Stomach (tissue), 4 donors: ENCODE measurements around the gene PPP1R16B.

Experiments
- CTCF ChIP-seq, 7 experiments: fragments of 450-650 bp in 4 of 7; fragments of 200-600 bp in 3 of 7; sonication (generic) in 3 of 7; IDR thresholded peaks; one replicate each; pipeline ENCODE4 v1.5.1; 2016 to 2019; ENCODE audit warnings: antibody characterized with exemption in 7 of 7, control low read depth in 2 of 7, mild to moderate bottlenecking in 1 of 7
- POLR2A ChIP-seq, 4 donors: fragments of 450-650 bp; IDR thresholded peaks; one replicate each; pipeline ENCODE4 v1.6.1; 2016; ENCODE audit warnings: antibody characterized with exemption in 4 of 4, control low read depth in 2 of 4, mild to moderate bottlenecking in 1 of 4, moderate library complexity in 1 of 4
- POLR2AphosphoS5 ChIP-seq, 3 donors: sonication (generic); formaldehyde crosslinking; IDR thresholded peaks; one replicate each; pipeline ENCODE4 v1.6.1; 2016; ENCODE audit warnings: antibody characterized with exemption in 3 of 3

- TF ChIP-seq CTCF (IDR thresholded peaks at IDR 0.05) (no peak), POLR2A (IDR thresholded peaks at IDR 0.05) (no peak), POLR2AphosphoS5 (IDR thresholded peaks at IDR 0.05) (no peak)
Measured at GRCh38 chr20:38890497-38890818, 85.0 kb downstream of the PPP1R16B start.
